Measurements from ENCODE around the gene NUP107. TPM values are rescaled to one million over a fixed set of nuclear protein-coding genes. Genes with fewer than 3 reads are reported as not detected.
"Not testable (repeated sequence)": the region's sequence is repeated elsewhere in the genome, so short reads cannot be mapped to it uniquely, and the experiment has no call there.

The NUP107 gene
- 12.4 TPM for total RNA-seq

DNA sequence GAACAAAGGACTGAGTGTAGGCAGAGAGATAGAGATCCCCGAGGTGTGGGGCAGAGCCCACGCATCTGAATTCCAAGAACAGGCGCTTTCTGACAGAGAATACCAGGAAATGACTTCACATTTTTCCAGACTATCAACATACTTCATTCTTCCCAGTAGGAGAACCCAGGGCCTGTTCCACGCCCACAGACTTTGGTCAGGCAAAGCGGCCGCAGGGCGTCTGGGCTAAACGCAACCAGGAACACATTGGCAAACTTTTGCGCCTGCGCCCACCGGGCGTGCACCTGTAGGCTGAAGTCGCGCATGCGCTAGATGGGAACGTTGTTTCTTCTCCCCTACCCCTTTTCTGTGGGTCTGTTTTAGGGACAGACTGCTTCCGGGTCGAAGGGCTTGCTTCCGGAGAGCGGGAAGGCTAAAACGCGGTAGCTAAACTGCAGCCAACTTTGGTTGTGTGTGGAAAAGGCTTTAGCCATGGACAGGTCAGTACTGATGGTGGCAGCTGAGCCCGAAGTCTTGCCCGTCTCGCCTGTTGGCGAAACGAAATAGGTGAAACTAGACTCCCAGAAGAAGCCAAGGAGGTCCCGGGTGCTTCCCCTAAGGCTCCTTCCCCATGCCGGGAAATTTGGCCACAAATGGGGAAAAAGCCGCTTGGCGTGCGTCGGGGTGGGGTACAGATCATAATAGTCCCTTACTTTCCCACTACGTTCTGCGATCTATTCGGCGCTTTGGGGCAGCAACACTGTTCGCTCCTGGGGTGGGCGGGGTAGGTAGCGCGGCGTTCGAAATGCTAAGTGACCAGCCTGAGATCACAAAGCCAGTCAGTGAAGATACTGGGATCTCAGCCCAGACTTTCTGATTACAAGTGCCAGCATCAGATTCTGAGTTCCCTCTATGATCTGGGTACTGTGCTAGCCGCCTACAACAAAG lies at the start of gene NUP107:
Gene NUP107, plus strand, starts transcription at position 384 of the 927 bp plus-strand sequence. Its CDS starts 88 bp downstream, at position 472.
- peak; percentile 100 for DNase-seq (ENCODE audit: low spot score)
- ATAC-seq: peak; percentile 98

DNA sequence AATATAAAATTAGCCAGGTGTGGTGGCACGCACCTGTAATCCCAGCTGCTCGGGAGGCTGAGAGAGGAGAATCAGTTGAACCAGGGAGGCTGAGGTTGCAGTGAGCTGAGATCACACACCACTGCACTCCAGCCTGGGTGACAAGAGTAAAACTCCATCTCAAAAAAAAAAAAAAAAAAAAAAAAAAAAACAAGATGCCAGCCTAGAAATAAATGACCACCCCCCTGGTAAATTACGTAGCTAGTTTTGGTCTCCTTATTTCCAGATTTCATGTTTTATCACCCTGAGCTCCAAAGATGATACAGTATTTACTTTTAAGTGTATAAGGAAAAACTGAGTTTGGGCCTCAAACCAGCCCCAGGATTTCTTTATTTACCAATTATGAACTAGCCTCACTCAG lies 49.3 kb upstream of the NUP107 start:
- not testable (repeated sequence) for ATAC-seq; DNase-seq (ENCODE audit: low spot score)

DNA sequence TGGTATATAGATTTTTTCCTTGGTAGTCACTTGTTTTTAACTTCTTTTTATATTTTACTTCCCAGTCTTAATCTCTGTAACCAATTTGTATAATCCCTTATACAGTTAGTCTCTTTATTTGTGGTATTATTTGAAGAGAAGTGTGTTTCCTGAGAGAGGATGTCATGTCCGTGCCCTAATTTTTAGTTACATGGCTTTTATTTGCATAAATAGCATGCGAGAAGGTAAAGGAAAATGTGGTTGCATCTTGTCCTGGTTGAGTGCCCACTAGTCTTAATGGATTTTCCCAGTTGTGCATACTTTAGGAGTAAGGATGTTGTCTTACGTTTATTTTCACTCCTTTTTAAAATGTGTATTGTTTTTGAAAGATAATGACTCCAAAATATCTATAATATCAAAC lies 48.6 kb upstream of the NUP107 start:
- DNase-seq (ENCODE audit: low spot score) (no peak), ATAC-seq (no peak)

DNA sequence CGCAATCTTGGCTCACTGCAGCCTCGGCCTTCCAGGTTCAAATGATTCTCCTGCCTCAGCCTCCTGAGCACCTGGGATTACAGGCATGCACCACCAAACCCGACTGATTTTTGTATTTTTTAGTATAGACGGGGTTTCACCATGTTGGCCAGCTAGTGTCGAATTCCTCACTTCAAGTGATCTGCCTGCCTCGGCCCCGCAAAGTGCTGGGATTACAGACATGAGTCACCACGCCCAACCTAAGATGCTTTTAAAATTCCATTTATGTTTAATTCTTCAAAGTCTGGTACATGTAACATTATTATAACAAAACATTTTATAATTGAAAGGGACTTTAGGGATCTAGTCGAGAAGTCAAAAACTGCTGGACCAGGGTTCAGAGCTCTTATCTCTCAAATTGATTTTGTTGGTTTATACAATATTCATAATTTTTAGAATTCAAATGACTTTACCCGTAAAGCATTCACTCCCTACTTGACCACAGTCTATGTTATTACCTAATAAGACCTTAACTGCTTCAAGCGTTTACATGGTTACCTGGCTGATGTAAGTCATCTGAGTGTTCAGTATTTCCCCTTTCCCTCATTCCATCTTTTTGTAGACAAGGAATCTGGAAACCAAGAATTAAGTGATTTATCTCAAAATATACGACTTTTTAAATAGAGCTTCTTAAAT lies 47.9 kb upstream of the NUP107 start:
- no peak for ATAC-seq
- no peak for DNase-seq (ENCODE audit: low spot score)

DNA sequence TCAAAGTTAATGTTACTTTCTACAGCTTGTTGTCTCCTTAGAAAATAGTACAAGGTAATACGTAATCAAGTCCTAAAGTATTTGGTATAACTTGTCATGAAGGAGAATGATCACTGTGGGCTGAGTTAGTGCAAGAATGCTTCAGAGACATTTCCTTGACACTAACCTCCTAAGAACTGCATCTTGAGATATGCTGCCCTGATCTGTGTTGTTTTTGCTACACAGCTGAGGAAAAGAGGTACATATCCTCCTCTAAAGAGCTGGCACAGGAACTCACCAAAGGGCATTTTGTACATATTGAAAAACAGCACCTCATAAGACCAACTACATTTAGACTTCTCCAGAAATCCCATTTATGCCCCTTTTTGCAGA lies 47.4 kb upstream of the NUP107 start:
- ATAC-seq: no peak
- DNase-seq (ENCODE audit: low spot score): no peak

DNA sequence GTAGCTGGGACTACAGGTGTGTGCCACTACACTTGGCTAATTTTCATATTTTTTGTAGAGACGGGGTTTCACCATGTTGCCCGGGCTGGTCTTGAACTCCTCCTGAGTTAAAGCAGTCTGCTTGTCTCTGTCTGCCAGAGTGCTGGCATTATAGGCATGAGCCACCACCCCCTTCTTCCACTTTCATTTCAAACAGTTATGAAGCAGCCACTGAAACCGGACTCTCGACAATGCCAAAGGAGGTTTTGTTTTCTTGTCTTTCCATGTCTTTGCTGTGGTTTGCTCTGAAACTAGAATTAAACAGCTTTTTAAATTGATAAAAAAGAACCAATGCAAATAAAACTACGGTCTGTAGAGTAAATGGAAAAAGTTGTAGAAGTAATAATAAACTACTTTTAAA lies 45.6 kb upstream of the NUP107 start:
- ATAC-seq (peak; percentile 70), DNase-seq (ENCODE audit: low spot score) (no peak)

DNA sequence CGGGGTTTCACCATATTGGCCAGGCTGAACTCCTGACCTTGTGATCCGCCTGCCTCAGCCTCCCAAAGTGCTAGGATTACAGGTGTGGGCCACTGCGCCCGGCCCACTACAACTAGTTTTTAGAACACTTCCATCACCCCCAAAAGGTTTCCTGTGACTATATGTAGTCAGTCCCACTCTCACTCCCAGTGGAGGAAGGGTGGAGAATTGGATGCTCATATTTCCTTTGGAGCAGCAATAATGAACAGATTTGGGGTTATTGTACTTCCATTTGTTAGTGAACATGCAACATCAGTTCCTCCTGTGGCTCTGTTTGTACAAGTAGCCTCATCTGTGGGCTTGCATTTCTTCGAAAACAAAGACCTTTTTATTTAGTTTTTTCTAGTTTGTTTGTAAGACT lies 40.3 kb upstream of the NUP107 start:
- no peak for ATAC-seq
- DNase-seq (ENCODE audit: low spot score): no peak

DNA sequence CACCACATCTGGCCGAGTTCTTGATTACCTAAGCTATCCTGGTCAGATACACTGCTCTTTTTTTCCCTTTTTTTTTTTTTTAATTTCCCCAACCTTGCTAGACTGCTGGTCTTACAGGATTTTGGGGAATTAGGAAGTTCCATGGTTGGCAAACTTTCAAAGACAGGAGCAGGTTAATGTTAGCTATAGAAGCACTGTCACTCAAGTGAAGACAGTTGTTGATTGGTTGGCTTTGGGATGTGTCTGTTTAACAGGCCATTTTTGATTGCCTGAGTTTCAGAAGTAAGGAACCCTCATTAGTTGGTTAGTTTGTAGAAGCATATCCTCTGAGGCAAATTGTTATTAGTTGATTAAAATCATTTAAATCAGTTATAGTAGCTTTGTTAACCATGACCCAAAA lies 39.3 kb upstream of the NUP107 start:
- DNase-seq (ENCODE audit: low spot score): no peak
- ATAC-seq: no peak

DNA sequence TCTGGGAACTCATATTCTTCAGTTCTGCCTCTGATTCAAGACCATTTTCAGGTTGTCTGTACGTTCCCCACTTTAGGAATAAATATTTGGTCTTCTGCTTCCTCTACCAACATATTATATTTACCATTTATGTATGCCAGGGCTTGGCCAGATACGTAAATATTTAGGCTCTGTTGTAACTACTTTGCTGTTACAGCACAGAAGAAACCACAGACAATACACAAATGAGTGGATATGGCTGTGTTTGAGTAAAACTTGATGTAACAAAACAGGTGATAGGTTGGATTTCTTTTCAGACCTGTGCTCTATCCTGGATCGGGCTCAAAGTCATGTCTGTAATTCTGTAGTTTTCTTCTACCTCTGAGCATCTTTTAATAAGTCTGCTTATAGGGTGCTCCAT lies 38.6 kb upstream of the NUP107 start:
- no peak for ATAC-seq

DNA sequence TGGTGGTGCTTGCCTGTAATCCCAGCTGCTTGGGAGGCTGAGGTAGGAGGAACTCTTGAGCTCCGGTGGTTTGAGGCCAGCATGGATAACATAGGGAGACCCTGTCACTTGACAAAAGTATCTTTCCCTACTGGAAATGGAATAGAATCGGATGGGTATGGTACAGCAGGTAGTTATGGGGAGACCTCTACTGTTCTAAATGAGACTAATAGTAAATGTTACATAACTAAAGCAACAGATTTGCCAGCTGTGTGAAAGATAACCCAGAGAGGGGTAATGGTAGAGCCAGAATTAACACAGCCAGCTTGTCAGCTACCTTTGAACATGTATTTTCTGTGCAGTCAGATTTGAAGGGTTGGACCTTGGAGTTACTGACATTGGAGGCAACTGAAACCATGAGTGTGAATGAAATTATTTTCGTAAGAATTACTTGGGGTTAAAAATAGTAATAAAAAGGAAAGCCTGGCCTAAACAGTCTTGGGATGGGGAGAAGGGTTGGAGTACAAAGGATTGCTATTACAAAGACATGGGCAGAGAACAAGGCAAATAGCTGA lies 21.7 kb upstream of the NUP107 start:
- ATAC-seq (peak; percentile 97), DNase-seq (ENCODE audit: low spot score) (no peak)

More for the DNA sequence above, 38.6 kb upstream of the NUP107 start:
- no peak for DNase-seq (ENCODE audit: low spot score)

DNA sequence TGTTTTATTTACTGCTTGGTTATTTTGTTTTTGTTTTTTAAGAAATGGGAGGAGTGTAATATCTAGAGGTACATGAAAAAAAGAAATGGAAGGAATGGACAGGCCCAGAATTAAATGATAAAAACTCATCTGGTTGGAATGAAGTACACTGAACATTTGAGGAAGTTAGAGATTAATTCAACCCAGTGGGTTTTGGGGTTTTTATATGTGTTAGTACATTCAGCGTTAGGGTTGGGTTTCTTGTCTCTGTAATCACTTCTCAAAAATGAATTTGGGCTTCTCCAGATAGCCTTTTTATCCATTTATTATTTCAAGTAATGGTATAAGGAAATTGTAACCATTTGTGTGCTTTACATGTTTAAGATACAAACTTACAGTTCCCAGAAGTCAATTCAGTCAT lies 19.5 kb upstream of the NUP107 start:
- ATAC-seq (no peak), DNase-seq (ENCODE audit: low spot score) (no peak)

DNA sequence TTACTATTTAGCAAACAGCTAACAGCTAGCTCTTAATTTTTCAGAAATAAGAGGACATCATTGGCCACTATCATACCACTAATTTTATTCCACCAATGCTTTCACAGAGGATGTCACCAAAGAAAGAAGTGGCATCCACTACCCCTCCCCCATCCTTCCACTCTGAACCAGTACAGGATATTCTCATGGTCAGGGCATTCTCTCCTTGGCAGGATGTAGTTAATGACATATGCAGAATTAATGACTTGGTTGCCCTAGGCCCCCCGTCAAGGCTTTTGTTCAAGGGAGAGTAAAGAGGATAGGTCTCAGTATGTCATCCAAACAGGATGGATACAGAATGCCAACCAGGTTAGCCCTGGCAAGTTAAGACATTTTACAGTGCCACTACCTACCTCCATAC lies 18.9 kb upstream of the NUP107 start:
- DNase-seq (ENCODE audit: low spot score) (no peak), ATAC-seq (no peak)

DNA sequence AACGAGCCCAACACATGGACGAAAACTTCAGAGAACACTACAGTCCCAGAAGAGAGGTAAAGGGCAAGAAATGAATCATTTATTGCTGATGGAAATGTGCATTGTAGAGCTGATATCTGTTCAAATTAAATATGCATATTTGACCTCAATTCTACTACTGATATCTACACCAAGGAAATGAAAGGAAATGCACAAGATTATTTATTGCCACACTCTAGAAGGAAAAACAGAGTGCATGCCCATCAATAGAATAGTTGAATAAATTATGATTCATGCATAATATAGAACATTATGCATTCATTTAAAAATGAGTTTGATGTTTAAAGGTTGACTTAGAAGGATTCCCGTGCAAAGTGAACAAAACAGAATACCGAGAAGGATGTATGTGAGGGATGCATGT lies 15.6 kb upstream of the NUP107 start:
- ATAC-seq (no peak), DNase-seq (ENCODE audit: low spot score) (no peak)

DNA sequence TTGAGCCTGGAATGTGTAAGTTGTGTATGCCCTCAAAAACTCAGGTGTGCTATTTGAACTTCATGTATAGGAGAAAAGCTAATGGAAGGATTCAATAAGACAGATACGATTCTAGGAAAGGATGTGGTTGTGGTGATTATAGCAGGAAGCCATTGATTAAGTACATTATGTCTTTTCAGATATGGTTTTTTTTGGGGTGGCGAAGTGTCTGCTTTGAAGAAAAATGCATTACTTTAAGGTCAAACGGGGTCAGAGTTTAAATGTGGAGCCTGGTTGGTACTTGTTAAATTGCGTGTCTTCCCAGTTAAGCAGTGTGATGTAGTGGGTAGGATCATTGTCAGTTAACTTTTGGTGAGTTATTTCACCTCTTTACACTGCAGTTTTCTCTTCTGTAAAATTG lies 13.0 kb upstream of the NUP107 start:
- ATAC-seq (no peak), DNase-seq (ENCODE audit: low spot score) (no peak)

DNA sequence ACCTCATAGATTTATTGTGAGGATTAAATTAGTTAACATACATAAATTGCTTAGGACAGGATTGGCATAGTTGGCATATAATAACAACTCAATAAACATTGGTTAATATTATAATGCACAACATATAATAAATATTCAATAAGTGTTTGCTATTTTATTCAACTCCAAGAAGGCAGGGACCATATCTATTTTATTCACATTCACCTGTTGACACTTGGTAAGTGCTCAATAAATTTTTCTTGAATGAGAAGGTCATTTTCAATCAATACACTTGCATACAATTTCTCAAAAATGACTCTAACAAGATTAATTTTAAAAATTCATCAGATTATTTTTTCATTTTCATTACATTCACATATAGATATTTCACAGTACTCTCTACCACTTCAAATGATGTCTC lies 12.4 kb upstream of the NUP107 start:
- ATAC-seq (no peak), DNase-seq (ENCODE audit: low spot score) (no peak)

DNA sequence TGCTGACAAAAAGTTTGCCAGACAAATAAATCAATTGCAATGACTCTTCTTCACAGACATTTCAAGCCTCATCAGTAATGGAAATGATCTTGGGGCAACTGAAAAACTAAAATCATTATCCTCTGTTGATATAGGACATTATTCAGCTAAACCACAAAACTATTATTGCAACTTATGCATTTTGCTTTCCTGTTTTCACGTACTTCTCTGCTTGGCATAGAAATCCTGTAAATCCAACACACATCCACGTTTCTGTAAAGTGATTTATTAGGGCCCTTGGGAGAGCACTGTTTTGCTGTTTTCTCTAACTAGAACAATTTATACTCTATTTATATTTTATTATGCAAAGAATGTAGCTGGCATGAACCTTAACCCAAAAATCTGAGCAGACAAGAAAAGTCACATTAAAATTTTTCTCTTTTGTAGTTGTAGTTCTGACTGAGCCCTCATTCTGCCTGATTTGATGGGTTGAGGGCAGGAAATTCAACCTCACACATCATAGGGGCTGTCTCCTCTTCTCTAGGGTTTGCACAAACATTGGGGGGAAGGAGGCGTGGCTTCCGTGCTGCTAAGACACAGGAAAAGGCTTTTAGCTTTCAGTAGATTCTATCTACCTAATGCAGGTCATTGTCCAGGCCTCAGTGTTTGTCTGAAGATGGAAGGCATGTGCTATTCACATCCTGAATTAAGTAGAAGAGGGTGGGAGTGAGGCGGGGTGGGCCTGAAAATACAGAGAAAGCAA lies 11.5 kb upstream of the NUP107 start:
- ATAC-seq (no peak), DNase-seq (ENCODE audit: low spot score) (no peak)

DNA sequence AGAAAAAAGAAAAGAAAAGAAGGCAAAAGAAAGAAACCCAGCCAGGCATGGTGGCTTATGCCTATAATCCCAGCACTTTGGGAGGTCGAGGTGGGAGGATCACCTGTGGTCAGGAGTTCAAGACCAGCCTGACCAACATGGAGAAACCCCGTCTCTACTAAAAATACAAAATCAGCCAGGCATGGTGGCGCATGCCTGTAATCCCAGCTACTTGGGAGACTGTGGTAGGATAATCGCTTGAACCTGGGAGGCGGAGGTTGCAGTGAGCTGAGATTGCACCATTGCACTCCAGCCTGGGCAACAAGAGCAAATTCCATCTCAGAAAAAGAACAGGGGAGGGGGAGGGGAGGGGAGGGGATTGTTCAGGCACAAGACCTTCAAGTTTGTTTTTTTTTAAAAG lies 9.9 kb upstream of the NUP107 start:
- peak; percentile 67 for ATAC-seq
- DNase-seq (ENCODE audit: low spot score): not testable (repeated sequence)

DNA sequence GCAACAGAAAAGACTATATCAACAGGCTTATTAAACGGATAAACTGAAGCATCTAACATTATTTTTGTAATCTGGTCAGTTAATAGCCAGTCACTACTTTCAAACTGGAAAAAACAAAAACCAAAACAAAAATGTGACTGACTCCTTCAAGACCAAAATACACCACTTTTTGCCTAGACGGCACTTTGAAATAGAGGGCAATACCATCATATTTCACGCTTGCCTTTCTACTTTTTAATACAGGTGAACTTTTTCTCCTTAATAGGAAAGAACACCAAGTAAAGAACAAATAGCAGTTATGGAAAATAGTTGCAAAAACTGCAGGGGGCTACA lies 550 bp upstream of the NUP107 start:
- ATAC-seq (no peak), DNase-seq (ENCODE audit: low spot score) (no peak)

DNA sequence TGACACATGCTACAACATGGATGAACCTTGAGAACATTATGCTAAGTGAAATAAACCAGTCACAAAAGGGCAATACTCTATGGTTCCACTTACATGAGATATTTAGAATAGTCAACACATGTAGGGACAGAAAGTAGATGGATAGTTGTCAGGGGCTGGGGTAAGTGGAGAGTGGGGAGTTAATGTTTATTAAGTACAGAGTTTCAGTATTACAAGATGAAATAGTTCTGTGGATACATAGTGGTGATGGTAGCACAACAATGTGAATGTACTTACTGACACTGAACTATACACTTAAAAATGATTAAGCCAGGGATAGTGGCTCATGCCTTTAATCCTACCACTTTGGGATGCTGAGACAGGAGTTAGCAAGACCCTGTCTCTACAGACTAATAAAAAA lies 8.7 kb downstream of the NUP107 start:
- no peak for DNase-seq (ENCODE audit: low spot score)
- ATAC-seq: no peak

DNA sequence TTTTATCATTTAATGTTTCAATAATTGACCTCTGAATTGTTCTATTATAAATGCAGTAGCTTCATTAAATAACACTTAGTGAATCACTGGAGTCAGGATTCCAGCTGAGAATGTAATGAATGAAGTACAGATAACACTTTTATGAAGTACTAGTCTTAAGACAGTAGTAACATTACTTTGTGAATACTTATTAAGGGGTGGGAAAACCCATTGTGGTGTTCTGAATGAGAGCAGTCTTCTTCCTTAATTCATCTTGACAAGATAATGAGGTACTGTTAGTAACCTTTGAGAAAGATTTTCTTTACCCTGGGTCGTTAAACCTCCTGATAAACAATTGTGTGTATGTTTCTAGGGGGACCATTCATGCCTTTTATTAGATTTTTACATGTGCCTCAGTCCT lies 12.7 kb downstream of the NUP107 start:
- ATAC-seq: no peak
- DNase-seq (ENCODE audit: low spot score): no peak

DNA sequence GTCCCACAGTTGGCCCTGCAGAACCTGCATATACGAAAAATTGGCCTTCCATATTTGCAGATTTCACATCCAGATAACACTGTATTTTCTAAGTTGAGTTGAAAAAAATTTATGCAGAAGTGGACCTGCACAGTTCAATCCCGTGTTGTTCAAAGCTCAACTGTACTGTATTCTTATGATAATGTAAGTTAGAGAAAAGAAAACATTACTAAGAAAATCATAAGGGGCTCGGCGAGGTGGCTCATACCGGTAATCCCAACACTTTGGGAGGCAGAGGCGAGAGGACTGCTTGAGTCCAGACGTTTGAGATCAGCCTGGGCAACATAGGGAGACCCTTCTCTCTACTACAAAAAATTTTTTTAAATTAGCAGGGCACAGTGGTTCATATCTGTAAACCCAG lies 41.0 kb downstream of the NUP107 start:
- ATAC-seq (no peak), DNase-seq (ENCODE audit: low spot score) (no peak)
